ENCODE data around the gene IQSEC1.

Gene IQSEC1

DNA sequence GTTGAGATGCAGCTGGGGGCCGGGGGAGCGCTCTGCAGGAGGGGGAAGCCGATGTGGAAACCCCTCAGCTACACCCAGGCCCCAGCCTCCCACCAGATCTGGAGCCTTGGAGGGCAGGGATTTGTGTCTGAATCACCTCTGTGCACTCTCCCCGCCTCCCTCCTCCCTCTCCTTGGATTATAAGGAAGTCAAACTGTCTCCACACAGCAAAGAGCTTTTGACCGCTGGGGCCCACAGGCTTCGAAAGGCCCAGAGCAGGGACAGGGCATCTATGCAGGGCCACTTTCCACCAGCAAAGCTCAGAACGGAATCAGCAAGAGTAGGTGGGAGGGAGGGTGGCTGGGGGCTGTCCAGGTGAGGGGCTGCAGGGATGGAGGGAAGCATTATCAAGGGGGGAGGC, 68.9 kb downstream of the IQSEC1 start:
- DNase-seq (ENCODE audit: low read depth in 2 of 2, low spot score in 1 of 2), result no peak

DNA sequence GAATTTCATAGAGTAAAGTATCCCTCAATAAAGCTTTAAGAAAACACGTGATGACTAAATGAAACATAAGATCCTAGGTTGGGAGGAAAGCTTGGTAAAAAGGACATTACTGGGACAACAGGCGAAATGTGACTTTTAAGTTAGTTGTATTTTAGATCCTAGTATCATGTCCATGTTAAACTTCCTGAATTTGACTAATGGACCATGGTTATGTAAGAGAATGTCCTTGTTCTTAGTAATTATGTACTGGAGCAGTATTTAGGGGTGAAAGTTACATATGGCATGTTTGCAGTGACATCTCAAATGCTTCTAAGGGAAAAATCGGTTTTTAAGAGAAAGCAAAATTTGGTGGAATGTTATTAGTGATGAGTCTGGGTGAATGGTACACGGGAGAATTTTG, 69.6 kb downstream of the IQSEC1 start:
- no peak for DNase-seq (ENCODE audit: low read depth in 2 of 2, low spot score in 1 of 2)

- no peak for DNase-seq (ENCODE audit: low read depth in 2 of 2, low spot score in 1 of 2)
These were observed 70.7 kb downstream of the IQSEC1 start for GRCh38 chr3:13002398-13003124.

GRCh38 chr3:12999147-13000140, 73.8 kb downstream of the IQSEC1 start:
- no peak for DNase-seq (ENCODE audit: low read depth in 2 of 2, low spot score in 1 of 2)

DNA sequence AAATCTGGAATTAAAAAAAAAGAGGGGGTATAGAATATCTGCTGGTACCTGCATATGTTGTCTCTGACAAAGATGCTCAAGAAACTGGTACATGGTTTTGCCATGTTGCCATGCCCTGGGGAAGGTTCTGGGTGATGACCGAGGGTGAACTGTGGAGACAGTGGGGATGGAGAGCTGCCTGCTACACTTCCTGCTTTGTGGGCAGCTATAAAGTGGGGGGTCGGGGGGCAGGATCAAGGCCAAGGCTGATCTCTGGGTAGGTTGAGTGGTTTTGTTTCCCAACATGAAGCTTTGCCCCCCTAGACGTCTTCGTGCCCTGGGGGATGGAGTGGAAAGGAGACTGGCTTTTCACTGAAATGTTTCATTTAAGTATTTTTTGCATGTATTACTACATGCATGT, 74.6 kb downstream of the IQSEC1 start:
- DNase-seq (ENCODE audit: low read depth in 2 of 2, low spot score in 1 of 2), result no peak

DNA sequence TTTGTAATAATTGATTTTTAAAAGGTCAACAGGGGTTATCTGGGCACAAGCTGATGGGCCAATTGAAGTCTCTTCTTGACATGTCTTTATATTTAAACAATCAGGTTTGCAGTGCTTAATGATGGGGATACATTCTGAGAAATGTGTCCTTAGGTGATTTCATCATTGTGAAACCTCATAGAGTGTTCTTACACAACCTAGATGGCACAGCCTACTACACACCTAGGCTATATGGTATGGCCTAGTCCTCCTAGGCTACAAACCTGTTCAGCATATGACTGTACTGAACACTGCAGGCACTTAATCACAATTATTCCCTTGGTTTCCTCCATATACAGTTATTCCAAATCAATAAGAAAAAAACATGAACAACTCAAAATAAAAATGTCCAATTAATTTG, 75.8 kb downstream of the IQSEC1 start:
- DNase-seq (ENCODE audit: low read depth in 2 of 2, low spot score in 1 of 2), result no peak

GRCh38 chr3:12996181-12996506, 77.1 kb downstream of the IQSEC1 start:
- no peak for DNase-seq (ENCODE audit: low read depth in 2 of 2, low spot score in 1 of 2)

GRCh38 chr3:12995389-12996180, 77.6 kb downstream of the IQSEC1 start:
- DNase-seq (ENCODE audit: low read depth in 2 of 2, low spot score in 1 of 2), result no peak

DNA sequence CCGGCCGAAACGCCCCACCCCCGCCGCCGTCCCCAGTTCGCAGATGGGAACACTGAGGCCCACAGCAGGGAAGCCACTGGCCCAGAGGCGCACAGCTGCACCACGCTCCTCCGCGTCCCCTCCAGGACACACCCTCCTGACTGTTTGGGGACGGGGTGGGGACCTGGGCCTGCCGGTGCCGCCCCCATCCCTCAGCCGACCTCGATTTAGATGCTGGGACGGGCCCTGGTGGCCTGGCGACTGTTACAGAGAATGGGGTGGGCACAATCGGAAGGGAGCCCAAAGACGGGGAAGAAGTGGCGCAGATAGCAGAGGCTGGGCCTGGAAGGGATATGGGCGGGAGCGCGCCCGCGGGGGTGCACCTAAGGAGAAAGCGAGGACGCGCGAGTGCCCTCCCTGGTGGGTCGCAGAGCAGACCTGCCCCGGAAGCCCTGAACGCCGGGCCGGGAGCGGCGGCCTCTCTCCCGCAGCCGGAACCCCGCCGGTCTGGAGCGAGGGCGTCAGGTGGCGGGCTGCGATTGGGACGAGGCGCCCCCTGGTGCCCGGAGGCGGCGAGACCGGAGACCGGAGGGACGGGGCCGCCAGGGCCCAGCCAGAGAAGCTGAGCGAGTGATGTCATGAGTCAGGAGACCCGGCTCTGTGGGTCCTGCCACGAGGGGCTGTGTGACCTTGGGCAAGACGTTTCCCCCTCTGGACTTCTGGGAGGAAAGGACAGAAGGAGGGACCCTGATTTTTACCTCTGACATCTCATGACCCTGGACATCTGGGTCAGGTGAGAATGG, 78.4 kb downstream of the IQSEC1 start:
- peak; percentile 67 to 68 for DNase-seq (ENCODE audit: low read depth in 2 of 2, low spot score in 1 of 2)

- no peak for DNase-seq (ENCODE audit: low read depth in 2 of 2, low spot score in 1 of 2)
These were observed 78.9 kb downstream of the IQSEC1 start for GRCh38 chr3:12994357-12994606.

DNA sequence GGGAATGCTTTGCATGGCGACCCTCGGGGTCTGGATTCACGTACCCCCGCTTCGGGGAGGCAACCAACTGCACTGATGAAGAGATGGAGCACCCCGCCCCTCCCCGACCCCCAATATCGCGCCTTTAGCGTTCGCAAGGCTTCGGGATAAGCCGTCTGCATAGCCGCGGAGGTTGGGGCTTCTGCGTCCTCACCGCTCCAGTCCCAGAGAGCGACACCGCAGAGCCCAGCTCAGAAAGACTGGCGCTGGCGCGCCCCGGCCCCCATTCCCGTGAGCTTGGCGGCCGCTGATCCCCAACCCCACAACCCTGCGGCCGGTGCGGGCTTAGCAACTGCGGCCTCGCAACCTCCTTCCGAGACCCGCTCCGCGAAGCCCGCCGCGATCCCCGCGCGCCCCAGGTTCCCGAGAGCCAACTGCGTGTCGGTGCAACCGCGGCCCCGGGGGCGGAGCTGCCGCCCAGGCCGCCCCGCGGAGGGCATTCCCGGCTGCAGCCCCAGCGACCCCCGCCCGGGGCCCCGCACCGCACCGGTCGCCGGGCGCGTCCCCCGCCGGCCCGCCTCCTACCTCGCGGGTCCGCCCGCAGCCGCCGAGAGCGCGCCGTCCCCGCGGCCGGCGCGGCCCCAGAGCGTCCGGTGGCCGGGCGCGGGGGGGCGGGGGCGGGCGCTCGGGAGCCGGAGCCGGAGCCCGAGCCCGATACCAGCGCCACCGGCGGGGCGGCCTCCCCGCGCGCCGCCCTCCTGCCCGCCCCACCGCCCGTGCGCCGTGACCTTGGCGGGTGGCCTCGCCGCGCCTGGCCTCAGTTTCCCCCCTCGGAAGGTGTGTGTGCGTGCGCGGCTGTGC, 79.5 kb downstream of the IQSEC1 start:
- no peak for DNase-seq (ENCODE audit: low read depth in 2 of 2, low spot score in 1 of 2)

DNA sequence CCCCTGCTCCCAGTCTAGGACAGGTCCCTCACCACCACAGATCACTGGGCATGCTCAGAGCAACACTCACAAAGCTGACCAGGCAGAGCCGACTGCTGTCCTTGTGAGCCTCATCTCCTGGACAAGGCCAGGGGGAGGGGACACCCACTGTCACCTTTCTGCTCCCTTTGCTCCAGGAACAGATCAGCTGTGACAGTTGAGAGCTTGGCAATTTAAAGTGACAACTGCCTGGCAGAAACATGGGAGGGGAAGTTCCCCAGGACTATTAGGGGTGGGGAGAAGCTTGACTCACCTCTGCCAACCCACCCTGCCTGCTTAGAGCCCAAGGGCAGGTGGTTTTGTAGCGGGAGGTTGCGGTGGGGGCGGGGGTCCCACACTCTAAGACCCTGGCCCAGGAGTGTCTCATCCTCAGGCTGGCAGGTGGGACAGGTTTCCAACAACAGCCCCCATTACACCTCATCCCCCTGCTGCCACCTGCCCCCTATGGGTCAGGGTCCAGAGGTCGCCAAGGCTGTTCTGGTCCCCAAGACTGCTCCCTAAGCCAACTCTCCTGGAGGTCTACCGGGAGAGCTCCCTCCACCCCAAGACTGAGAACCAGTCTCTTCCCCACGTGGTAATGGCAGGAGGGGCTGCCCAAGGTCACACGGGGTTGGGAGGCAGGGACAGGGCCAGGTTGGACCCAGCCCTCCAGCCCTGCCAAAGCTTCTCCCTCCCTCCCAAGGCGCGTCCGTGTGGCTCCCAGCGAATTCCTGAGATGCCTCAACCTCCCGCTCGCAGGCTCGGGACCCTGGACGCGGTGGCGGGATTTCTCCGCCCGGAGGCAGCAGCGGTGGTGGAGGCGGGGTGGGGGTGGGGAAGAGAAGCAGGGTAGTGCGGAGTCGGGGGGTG, 80.4 kb downstream of the IQSEC1 start:
- no peak for DNase-seq (ENCODE audit: low read depth in 2 of 2, low spot score in 1 of 2)

- no peak for DNase-seq (ENCODE audit: low read depth in 2 of 2, low spot score in 1 of 2)
These were observed 81.4 kb downstream of the IQSEC1 start for GRCh38 chr3:12991861-12992281.

- no peak for DNase-seq (ENCODE audit: low read depth in 2 of 2, low spot score in 1 of 2)
These were observed 81.8 kb downstream of the IQSEC1 start for GRCh38 chr3:12991481-12991837.

GRCh38 chr3:12990781-12991480, 82.3 kb downstream of the IQSEC1 start:
- no peak for DNase-seq (ENCODE audit: low read depth in 2 of 2, low spot score in 1 of 2)

- DNase-seq (ENCODE audit: low read depth in 2 of 2, low spot score in 1 of 2), result no peak
These were observed 82.9 kb downstream of the IQSEC1 start for GRCh38 chr3:12990306-12990705.

GRCh38 chr3:12988728-12989454, 84.3 kb downstream of the IQSEC1 start:
- DNase-seq (ENCODE audit: low read depth in 2 of 2, low spot score in 1 of 2), result no peak

- DNase-seq (ENCODE audit: low read depth in 2 of 2, low spot score in 1 of 2), result no peak
These were observed 85.6 kb downstream of the IQSEC1 start for GRCh38 chr3:12987602-12988001.

All from stimulated activated CD8-positive, alpha-beta memory T cell treated with anti-CD3 and anti-CD28 coated beads, Interleukin-4, amount 100 ng/mL, for 4 hours (primary cell).